Cerebellar nuclear complex (tissue), 1 donor: ENCODE data around the gene GTF3C1.

ENCODE experiments used
- DNase-seq, 2 experiments: peaks; one replicate each; lab custom pipeline; 2025; lab: John Stamatoyannopoulos, UW

Gene GTF3C1

GRCh38 chr16:27520982-27521673 lies 28.6 kb downstream of the GTF3C1 start:
- DNase-seq = no peak

DNA sequence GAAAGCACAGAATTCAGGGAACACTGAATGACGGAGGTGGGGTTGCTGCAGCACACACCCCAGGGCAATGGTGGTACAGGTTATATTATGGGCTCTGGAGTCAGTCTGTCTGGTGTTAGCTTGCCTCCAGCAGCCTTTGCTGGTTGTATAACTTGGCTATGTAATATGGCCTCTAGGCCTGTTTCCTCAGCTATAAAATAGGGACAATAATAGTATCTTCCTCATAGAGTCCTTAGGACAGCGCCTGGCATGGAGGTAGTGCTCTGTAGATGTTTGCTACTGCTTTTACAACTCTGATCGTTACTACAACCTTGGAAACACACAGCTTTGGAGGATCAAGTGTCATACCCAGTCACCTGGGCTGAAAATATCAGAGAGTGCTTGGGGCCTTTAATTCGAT lies 31.5 kb downstream of the GTF3C1 start:
- no peak for DNase-seq

- DNase-seq = no peak
Measured at GRCh38 chr16:27517664-27518063, 32.0 kb downstream of the GTF3C1 start.

DNA sequence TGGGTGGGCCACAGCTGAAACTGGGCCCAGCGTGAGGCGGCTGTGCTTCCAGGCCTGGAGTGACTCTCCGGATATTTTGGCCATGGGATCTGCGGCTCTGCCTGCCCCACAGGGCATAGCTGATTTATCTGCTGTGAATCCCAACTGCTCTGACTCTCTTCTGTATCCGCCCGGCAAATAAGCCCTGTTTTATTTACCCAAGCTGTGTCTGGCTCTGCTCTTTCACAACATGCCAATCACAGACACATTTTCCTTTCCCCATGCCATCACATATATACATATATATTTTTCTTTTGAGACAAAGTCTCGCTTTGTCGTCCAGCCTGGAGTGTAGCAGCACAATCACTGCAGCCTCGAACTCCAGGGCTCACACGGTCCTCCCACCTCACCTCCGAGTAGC lies 33.3 kb downstream of the GTF3C1 start:
- DNase-seq = no peak

GRCh38 chr16:27515874-27516353 lies 33.8 kb downstream of the GTF3C1 start:
- DNase-seq = no peak

GRCh38 chr16:27514806-27515205 lies 34.9 kb downstream of the GTF3C1 start:
- DNase-seq = no peak

GRCh38 chr16:27511657-27512448 lies 37.9 kb downstream of the GTF3C1 start:
- no peak for DNase-seq

DNA sequence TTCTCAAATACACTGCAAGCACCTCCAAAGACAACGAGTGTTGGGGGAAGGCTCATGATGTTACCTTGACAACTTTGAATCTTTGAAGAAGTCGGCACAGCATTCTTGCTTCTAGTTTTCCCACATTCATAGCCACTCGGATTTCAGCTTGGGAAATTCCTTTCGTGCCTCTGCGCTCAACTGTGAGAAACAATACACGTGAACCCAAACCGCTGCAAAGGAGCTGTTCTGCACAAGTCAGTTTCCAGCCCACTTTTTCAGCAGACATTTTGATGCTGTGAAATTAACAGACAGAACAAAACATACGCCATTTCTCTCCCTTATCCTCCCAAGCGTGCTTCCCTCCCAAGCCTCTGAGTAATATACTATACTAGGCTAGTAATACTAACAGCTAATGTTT lies 41.2 kb downstream of the GTF3C1 start:
- no peak for DNase-seq

GRCh38 chr16:27506771-27507170 lies 42.9 kb downstream of the GTF3C1 start:
- no peak for DNase-seq

DNA sequence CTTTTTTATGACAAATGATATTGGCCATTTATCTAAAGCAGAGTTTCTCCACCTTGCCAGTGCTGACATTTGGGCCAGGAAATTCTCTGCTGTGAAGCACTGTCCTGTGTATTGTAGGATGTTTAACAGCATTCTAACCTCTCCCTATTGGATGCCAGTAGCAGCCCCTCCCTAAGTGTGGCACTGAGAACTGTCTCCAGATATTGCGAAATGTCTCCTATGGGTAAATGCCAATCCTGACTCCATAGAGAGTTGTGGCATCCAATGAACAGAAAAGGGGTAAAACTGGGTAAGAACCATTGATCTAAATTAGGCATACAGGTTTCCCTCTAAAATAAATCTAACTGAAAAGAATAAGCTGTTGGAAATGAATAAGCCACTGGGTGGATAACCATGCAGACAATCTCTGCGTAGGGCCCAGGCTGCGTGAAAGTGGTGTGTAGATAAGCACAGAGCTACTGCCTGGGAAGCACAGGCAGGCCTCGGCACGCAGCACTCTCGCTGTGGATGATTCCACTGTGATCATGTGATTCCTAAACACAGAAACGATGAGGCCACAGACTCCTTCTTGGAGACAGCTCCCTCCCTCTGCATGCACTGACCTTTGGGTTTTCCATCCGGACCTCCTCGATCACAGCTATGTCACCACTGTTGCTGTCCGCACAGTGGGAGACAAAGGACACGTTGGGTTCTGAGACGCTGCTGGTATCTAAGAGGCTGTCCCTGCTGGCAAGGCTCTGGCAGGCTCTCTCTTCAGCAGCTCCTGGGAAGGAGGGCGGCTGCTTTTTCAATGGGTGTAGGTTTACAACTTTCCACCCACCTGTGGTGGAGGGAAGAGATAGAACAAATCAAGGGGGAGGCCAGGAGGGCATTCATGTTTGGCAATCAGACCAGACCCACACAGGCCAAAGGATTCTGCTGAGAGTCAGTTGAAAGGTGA lies 44.1 kb downstream of the GTF3C1 start:
- no peak for DNase-seq

DNA sequence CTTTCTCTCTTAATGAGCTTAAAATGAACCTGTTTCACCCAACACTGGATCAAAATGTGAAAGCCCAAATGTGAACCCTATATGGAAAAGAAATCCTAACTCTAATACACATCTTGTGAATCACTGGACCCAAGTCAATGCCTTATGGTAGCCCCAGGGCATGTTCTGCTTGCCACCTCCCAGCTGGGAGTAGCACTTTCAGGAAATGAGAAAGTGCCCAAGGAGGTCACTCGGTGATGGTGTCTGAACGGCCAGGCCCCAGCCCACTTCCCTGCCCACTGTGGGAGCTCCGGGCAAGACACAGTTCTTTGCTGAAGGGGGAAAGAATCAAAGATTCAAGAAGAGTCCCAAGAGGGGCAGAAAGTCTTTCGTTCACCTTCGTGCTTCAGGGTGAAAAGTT lies 46.1 kb downstream of the GTF3C1 start:
- no peak for DNase-seq

- no peak for DNase-seq
Measured at GRCh38 chr16:27500801-27501200, 48.9 kb downstream of the GTF3C1 start.

DNA sequence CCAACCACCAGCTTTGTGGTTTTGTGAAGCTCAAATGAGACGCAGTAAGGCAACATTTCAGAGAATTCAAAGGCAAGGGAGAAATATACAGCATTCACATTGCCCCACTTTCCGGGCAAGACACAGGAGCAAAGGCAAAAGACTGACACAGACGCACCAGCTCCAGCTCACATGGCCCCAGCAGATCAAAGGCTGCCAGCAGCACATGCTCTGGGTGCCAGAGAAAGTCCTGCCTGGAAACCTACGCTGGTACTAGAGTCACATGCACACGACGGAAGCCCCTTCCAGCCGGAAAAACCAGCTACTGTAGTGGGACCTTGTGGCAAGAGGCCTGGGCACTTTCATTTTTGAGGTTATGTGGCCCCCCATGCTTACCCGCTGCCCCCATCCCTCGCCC lies 50.1 kb downstream of the GTF3C1 start:
- no peak for DNase-seq

- no peak for DNase-seq
Measured at GRCh38 chr16:27498916-27499658, 50.6 kb downstream of the GTF3C1 start.

DNA sequence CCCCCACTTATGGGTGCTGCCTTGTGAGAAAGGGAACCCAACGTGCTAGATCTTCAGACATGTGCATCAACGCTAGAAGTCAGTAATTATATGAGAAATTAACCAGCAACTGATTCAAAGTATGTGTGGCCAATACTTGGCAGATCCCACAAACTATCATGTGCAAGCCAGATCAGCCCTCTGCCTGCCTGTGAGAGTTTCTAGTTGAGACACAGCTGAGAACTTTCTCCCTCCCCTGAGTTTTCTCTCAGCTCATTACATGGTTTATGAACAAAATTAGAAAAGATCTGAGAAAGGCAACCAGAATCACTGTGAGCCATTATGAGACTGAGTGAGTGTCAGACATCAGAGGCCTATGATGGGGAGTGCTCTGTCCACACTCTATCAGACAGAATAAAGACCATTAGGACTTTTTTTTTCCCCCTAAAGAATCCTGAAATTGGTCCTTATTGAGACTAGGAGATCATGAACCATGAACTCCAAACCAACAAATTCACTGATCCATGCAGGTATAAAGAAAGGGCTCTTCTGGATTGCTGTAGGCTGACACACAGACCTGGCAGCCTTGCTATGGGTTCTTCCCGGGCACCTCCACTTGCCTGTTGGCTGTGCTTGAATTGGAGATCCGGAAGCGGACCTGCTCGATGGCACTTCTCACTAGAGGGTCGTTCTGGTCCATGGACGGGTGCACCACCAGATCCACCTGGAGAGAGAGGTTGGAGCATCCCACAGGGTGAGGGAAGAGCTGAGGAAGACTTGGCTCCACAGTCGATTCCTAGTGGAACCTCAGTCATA lies 51.5 kb downstream of the GTF3C1 start:
- DNase-seq = no peak

- peak in 1 of 2 experiments; percentile 19 for DNase-seq
Measured at GRCh38 chr16:27495191-27495590, 54.5 kb downstream of the GTF3C1 start.

- DNase-seq = no peak
Measured at GRCh38 chr16:27492588-27492979, 57.1 kb downstream of the GTF3C1 start.

GRCh38 chr16:27491894-27492587 lies 57.7 kb downstream of the GTF3C1 start:
- no peak for DNase-seq

DNA sequence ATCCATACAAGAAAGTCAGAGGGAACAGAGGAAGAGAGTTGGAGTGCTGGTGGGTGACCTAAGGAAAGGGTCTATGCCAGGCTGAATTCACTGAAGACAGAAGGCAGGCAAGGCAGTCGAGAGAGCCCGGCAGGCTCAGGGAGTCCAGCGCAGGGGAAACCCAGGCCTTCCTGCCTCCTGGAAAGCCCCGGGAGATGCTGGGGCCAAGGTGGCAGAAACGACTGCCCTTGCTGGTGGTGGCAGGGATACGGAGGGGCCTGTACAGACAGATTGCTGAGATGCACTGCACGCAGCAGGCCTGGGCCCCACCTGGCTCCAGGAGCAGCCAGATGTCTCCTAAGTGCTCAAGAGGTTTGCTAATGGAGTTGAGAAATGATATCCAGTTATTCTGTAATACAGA lies 59.8 kb downstream of the GTF3C1 start:
- DNase-seq = no peak

DNA sequence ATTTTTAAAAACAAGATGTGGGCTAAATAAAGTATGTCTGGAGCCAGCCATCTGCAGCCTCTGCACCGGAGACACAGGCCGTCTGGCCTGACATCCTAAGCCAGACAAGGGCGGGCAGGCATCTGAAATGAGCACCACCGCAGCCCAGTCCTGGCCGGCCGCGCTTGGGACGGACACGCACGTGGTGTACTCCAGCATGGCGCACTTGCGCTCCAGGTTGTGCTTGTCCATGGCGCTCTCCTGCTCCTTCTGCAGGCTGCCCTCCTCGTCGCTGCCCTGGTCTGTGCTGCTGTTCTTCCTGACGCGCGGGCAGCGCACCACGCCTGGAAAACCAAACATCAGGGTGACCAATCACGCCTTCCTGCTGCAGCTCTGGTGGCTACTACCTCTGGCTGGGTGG lies 60.3 kb downstream of the GTF3C1 start:
- DNase-seq = no peak
